Body of pancreas (tissue), 4 donors: ENCODE results near the gene ABCC9. TPM values are rescaled to one million over a fixed set of nuclear protein-coding genes. Genes with fewer than 3 reads are reported as not detected.
"Not testable (repeated sequence)": the region's sequence is repeated elsewhere in the genome, so short reads cannot be mapped to it uniquely, and the experiment has no call there.

ENCODE experiments used
- ATAC-seq: fragments of 150-250 bp; one replicate; pipeline ENCODE4 v1.9.1; 2016
- DNase-seq, 4 donors: peaks; one replicate each; pipeline ENCODE4 v3.0.0-alpha.2; 2019
- H3K27ac ChIP-seq, 4 donors: fragments of 200-600 bp; sonication (generic); 1 replicate in 3 of 4; 2 replicates in 1 of 4; pipeline versions ENCODE4 v1.5.1 to v1.6.1; 2016 to 2019; ENCODE audit warnings: mild to moderate bottlenecking in 1 of 4, mixed read lengths in 1 of 4, moderate library complexity in 1 of 4
- H3K27me3 ChIP-seq, 2 donors: fragments of 200-600 bp; sonication (generic); one replicate each; pipeline ENCODE4 v1.6.0; 2016; ENCODE audit warnings: mild to moderate bottlenecking in 1 of 2
- H3K36me3 ChIP-seq, 2 donors: fragments of 200-600 bp; sonication (generic); replicated peaks in 1 of 2; 2 replicates each; pipeline ENCODE4 v1.5.1; 2016; ENCODE audit warnings: low read depth in 2 of 2; ENCODE audit not compliant: insufficient read depth in 1 of 2
- H3K4me1 ChIP-seq: fragments of 200-600 bp; sonication (generic); one replicate; pipeline ENCODE4 v1.6.0; 2016
- H3K4me3 ChIP-seq, 2 donors: fragments of 200-600 bp; sonication (generic); 1 replicate in 1 of 2; 2 replicates in 1 of 2; pipeline ENCODE4 v1.5.1; 2016 to 2019
- H3K9me3 ChIP-seq, 3 donors: fragments of 200-600 bp; sonication (generic); 1 replicate in 2 of 3; 2 replicates in 1 of 3; pipeline ENCODE4 v1.5.1; 2016
- POLR2A ChIP-seq, 3 donors: fragments of 450-650 bp; IDR thresholded peaks; one replicate each; pipeline ENCODE4 v1.6.1; 2016; ENCODE audit warnings: antibody characterized with exemption in 3 of 3, mild to moderate bottlenecking in 2 of 3
- WGBS, 2 donors: methylation state at CpG; one replicate each; pipeline ENCODE4 v1.1.5; 2017; 5-methylcytosine and 5-hydroxymethylcytosine counted together
- intact Hi-C: fragments of 100-400 bp; cut with DNase I; formaldehyde crosslinking; loops from one replicate; pipeline ENCODE4 v1.15.1; 2023
- total RNA-seq, 2 donors: library from RNA; depleted of rRNA; stranded (reverse); fragments of >200 nt; gene quantifications; one replicate each; pipeline ENCODE4 v1.1.0, GENCODE V29; 2016
- TF ChIP-seq, protein P1 (sequence below), 7 experiments: fragments of 450-650 bp in 4 of 7; fragments of 200-600 bp in 3 of 7; sonication (generic) in 3 of 7; IDR thresholded peaks; one replicate each; pipeline ENCODE4 v1.5.1; 2016 to 2019; ENCODE audit warnings: antibody characterized with exemption in 7 of 7

The ABCC9 gene
- total RNA-seq, 2 donors from 2014 or later, result 12.2 to 13.2 TPM

- ATAC-seq (no peak), DNase-seq (no peak)
- Histone ChIP-seq H3K9me3 (no peaks in the 10 kb centered on the region), H3K36me3 (no peaks in the 10 kb centered on the region), H3K4me3 (no peak overlapping the region), H3K27me3 (no peaks in the 10 kb centered on the region), H3K4me1 (no peaks in the 10 kb centered on the region), H3K27ac (no peak overlapping the region)
- WGBS, 2 donors, result 85 to 93% methylated on average over 5 of the region's 5 CpGs
- TF ChIP-seq, protein P1, sequence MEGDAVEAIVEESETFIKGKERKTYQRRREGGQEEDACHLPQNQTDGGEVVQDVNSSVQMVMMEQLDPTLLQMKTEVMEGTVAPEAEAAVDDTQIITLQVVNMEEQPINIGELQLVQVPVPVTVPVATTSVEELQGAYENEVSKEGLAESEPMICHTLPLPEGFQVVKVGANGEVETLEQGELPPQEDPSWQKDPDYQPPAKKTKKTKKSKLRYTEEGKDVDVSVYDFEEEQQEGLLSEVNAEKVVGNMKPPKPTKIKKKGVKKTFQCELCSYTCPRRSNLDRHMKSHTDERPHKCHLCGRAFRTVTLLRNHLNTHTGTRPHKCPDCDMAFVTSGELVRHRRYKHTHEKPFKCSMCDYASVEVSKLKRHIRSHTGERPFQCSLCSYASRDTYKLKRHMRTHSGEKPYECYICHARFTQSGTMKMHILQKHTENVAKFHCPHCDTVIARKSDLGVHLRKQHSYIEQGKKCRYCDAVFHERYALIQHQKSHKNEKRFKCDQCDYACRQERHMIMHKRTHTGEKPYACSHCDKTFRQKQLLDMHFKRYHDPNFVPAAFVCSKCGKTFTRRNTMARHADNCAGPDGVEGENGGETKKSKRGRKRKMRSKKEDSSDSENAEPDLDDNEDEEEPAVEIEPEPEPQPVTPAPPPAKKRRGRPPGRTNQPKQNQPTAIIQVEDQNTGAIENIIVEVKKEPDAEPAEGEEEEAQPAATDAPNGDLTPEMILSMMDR (IDR thresholded peaks at IDR 0.05), result no peak
- no peak for TF ChIP-seq POLR2A (IDR thresholded peaks at IDR 0.05)
- intact Hi-C loops, result no loop called here
Measured at GRCh38 chr12:21906919-21907493, 34.2 kb downstream of the ABCC9 start.

DNA sequence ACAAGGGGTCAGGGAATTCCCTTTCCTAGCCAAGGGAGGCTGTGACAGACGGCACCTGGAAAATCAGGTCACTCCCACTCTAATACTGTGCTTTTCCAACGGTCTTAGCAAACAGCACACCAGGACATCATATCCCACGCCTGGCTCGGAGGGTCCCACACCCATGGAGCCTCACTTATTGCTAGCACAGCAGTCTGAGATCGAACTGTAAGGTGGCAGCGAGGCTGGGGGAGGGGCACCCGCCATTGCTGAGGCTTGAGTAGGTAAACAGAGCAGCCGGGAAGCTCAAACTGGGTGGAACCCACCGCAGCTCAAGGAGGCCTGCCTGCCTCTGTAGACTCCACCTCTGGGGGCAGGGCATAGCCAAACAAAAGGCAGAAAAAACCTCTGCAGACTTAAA, 41.7 kb downstream of the ABCC9 start:
- H3K27ac ChIP-seq, H3K36me3 ChIP-seq, intact Hi-C loops, DNase-seq, H3K4me3 ChIP-seq, H3K9me3 ChIP-seq, ATAC-seq, H3K27me3 ChIP-seq, H3K4me1 ChIP-seq: not testable (repeated sequence)
- 71 to 92% methylated on average over 5 to 9 of the region's 9 CpGs for WGBS, 2 donors

DNA sequence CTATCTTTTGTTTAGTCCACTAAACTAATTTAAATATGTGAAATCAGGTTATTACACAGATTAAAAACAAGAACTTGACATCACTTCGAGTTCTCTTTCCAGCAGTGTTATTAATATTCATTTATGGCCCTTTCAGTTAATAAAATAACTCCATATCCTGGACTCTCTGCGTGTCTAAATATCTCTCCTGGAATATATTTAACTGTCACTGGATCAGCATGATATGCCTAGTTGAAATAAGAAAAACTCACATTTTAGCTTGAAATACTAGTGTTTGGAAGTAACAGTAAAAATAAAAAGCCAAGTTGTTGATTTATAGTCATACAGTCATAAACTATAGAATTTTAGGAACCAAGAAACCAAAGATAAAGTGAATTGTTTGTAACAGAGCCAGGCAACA, 45.6 kb downstream of the ABCC9 start:
- Histone ChIP-seq H3K27me3 (no peaks in the 10 kb centered on the region), H3K4me3 (no peak overlapping the region), H3K27ac (no peak overlapping the region), H3K4me1 (peaks cover 15% of the 10 kb centered on the region), H3K36me3 (no peaks in the 10 kb centered on the region), H3K9me3 (no peaks in the 10 kb centered on the region)
- TF ChIP-seq, protein P1 (IDR thresholded peaks at IDR 0.05), result no peak
- no peak for TF ChIP-seq POLR2A (IDR thresholded peaks at IDR 0.05)
- 77 to 83% methylated on average over 2 of the region's 2 CpGs for WGBS, 2 donors
- intact Hi-C loops, result no loop called here
- DNase-seq, result no peak
- ATAC-seq, result no peak

DNA sequence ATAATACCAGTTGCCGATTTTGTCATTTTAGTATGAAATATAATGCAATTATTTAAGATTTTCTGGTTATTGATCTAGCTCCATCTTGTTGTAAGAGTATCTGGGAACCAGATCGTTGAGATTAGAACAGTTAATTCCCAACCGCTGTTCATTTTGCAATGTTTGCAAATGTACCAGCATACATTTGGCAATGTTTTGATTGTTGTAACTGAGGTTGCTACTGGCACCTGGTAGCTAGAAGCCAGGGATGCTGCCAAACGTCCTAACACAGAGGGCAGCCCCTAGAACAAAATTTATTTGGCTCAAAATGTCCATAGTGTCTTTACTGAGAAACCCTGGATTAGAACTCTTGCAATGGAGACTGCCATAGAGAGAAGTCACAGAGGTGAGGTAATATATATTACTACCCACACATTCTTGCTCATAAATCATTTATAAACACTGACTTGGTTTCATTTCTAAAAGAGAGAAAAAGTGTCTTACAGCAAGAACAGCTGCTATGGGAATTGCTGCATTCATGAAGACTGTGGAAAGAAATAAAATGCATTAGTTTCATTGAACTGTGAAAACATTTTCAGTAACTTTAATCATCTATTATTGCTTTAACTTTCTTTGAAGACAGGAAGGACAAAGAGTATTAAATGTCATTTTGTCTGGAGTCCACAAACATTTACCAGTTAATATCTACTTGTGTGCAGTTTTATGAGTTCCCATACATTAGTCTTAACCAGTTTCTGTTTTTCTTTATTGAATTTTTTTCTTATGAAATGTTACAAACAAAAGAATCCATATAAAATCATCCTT, 46.2 kb downstream of the ABCC9 start:
- intact Hi-C loops, result no loop called here
- DNase-seq (no peak), ATAC-seq (no peak)
- H3K27ac ChIP-seq, result no peak overlapping the region
- no peaks in the 10 kb centered on the region for H3K27me3 ChIP-seq
- no peak overlapping the region for H3K4me3 ChIP-seq
- 58 to 67% methylated on average over 4 of the region's 4 CpGs for WGBS, 2 donors
- no peak for TF ChIP-seq POLR2A (IDR thresholded peaks at IDR 0.05)
- TF ChIP-seq, protein P1 (IDR thresholded peaks at IDR 0.05), result no peak
- H3K9me3 ChIP-seq, result no peaks in the 10 kb centered on the region
- H3K4me1 ChIP-seq, result peaks cover 15% of the 10 kb centered on the region
- no peaks in the 10 kb centered on the region for H3K36me3 ChIP-seq

GRCh38 chr12:21893924-21894323, 47.3 kb downstream of the ABCC9 start:
- WGBS, 2 donors, result 88 to 93% methylated on average over 4 of the region's 4 CpGs
- peaks cover 15% of the 10 kb centered on the region for H3K4me1 ChIP-seq
- no peak overlapping the region for H3K4me3 ChIP-seq
- H3K9me3 ChIP-seq, result no peaks in the 10 kb centered on the region
- DNase-seq (no peak), ATAC-seq (no peak)
- intact Hi-C loops, result no loop called here
- no peaks in the 10 kb centered on the region for H3K36me3 ChIP-seq
- TF ChIP-seq, protein P1 (IDR thresholded peaks at IDR 0.05), result no peak
- no peak for TF ChIP-seq POLR2A (IDR thresholded peaks at IDR 0.05)
- H3K27ac ChIP-seq, result no peak overlapping the region
- no peaks in the 10 kb centered on the region for H3K27me3 ChIP-seq
